OCI-LY7 (cell line): ENCODE data around the gene CDKL4. TPM values are rescaled to one million over a fixed set of nuclear protein-coding genes. Genes with fewer than 3 reads are reported as not detected.
"Not testable (repeated sequence)": the region's sequence is repeated elsewhere in the genome, so short reads cannot be mapped to it uniquely, and the experiment has no call there.

Experiments used
- BruUV-seq: library from RNA; stranded (reverse); fragments of 400-500 nt; replicated peaks from 2 replicates; lab custom pipeline; 2021; lab: Mats Ljungman, UMichigan
- CTCF ChIA-PET: fragments of 300-600 bp; sonication (Branson Sonifier 250); formaldehyde crosslinking; loops from one replicate; lab custom pipeline; 2022; ENCODE audit warnings: antibody characterized with exemption; ENCODE audit not compliant: unreplicated experiment; lab: Charles Lee
- POLR2A ChIA-PET: fragments of 300-600 bp; sonication (Branson Sonifier 250); formaldehyde crosslinking; loops from one replicate; lab custom pipeline; 2022; ENCODE audit warnings: antibody characterized with exemption; lab: Charles Lee
- DNase-seq: peaks from one replicate; pipeline ENCODE4 v3.0.0-alpha.2; 2015; ENCODE audit warnings: low spot score
- H2AFZ ChIP-seq: fragments of 200-600 bp; sonication (generic), shearing (Covaris generic); 2 replicates; pipeline ENCODE4 v1.6.1; 2014; ENCODE audit warnings: mild to moderate bottlenecking, antibody characterized with exemption, low read length, moderate library complexity
- H3K27ac ChIP-seq: fragments of 200-600 bp; sonication (generic); 2 replicates; pipeline ENCODE4 v1.5.1; 2014; ENCODE audit warnings: mixed run types, low read depth, mild to moderate bottlenecking, moderate library complexity, low read length, inconsistent platforms; ENCODE audit not compliant: poor library complexity, severe bottlenecking
- H3K36me3 ChIP-seq: fragments of 200-600 bp; sonication (generic); 2 replicates; pipeline ENCODE4 v1.6.1; 2014; ENCODE audit warnings: mild to moderate bottlenecking, antibody characterized with exemption, low read length, moderate library complexity, mixed read lengths; ENCODE audit not compliant: insufficient read depth
- H3K4me1 ChIP-seq: fragments of 200-600 bp; sonication (generic); 2 replicates; pipeline ENCODE4 v1.5.1; 2014; ENCODE audit warnings: mild to moderate bottlenecking, low read length; ENCODE audit not compliant: insufficient read depth, poor library complexity, severe bottlenecking
- H3K4me2 ChIP-seq: fragments of 200-600 bp; sonication (generic); 2 replicates; pipeline ENCODE4 v1.6.1; 2014; ENCODE audit warnings: mild to moderate bottlenecking, low read length
- H3K4me3 ChIP-seq: fragments of 200-600 bp; sonication (generic); 2 replicates; pipeline ENCODE4 v1.5.1; 2014; ENCODE audit warnings: mild to moderate bottlenecking, low read depth, low read length; ENCODE audit not compliant: poor library complexity, severe bottlenecking
- H3K79me2 ChIP-seq: fragments of 200-600 bp; sonication (generic); 2 replicates; pipeline ENCODE4 v1.6.1; 2016; ENCODE audit warnings: low read depth, mild to moderate bottlenecking, low read length, moderate library complexity, mixed read lengths; ENCODE audit not compliant: insufficient read depth
- H3K9me2 ChIP-seq: fragments of 200-600 bp; sonication (generic); 2 replicates; pipeline ENCODE4 v1.6.1; 2016; ENCODE audit warnings: mild to moderate bottlenecking, low read length, mixed read lengths; ENCODE audit not compliant: insufficient read depth
- H3K9me3 ChIP-seq: fragments of 200-600 bp; sonication (generic); 2 replicates; pipeline ENCODE4 v1.6.1; 2014; ENCODE audit warnings: mild to moderate bottlenecking, mixed run types, low read length, mixed read lengths
- H4K20me1 ChIP-seq: fragments of 200-600 bp; sonication (generic); 2 replicates; pipeline ENCODE4 v1.6.1; 2014; ENCODE audit warnings: mild to moderate bottlenecking, antibody characterized with exemption, low read length, moderate library complexity, mixed read lengths; ENCODE audit not compliant: insufficient read depth
- EZH2phosphoT487 ChIP-seq: fragments of 200-600 bp; sonication (generic); IDR thresholded peaks from 2 replicates; pipeline ENCODE4 v1.6.1; 2018; ENCODE audit warnings: low read depth, borderline replicate concordance, mild to moderate bottlenecking, mixed run types, antibody characterized with exemption, low read length, moderate library complexity, mixed read lengths
- intact Hi-C: fragments of 100-400 bp; cut with micrococcal nuclease; formaldehyde crosslinking; loops from one replicate; pipeline ENCODE4 v1.10.0; 2022; ENCODE audit not compliant: unreplicated experiment
- total RNA-seq, 2 experiments: library from RNA; depleted of rRNA in 1 of 2; stranded (reverse); fragments of >200 nt in 1 of 2; shearing (Covaris generic) in 1 of 2; gene quantifications; 2 replicates each; pipeline ENCODE4 v1.2.3, GENCODE V29; 2014 to 2022
- TF ChIP-seq, protein P1 (sequence below): fragments of 200-600 bp; sonication (generic); conservative IDR thresholded peaks from 2 replicates; pipeline ENCODE4 v1.5.1; 2014; ENCODE audit warnings: mild to moderate bottlenecking, antibody characterized with exemption, low read length, moderate library complexity, mixed read lengths

The CDKL4 gene
- total RNA-seq, 2 experiments from 2014 or later, result not detected

DNA sequence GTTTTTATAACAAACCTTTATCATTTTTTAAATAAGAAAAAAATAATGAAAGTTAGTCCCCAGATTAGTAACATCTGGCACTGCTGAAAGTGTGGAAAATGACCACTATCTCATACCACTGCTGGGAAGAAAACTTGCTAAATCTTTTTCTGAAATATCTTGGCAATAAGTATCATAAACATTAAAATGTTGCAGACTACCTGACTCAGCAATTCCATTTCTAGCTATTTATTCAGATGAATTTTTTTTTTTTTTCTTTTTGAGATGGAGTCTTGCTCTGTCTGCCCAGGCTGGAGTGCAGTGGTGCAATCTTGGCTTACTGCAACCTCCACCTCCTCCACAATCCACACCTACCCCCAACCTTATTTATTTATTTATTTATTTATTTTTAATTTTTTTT lies 87.7 kb downstream of the CDKL4 start:
- POLR2A ChIA-PET, result no interaction called here
- no peak overlapping the region for H3K4me3 ChIP-seq
- no peaks in the 10 kb centered on the region for H3K9me3 ChIP-seq
- H3K4me1 ChIP-seq, result no peaks in the 10 kb centered on the region
- DNase-seq, result no peak
- no peak overlapping the region for H3K4me2 ChIP-seq
- CTCF ChIA-PET, result no interaction called here
- H4K20me1 ChIP-seq, result no peaks in the 10 kb centered on the region
- H3K9me2 ChIP-seq, result no peaks in the 10 kb centered on the region
- H2AFZ ChIP-seq, result no peak overlapping the region
- no peak overlapping the region for H3K27ac ChIP-seq
- intact Hi-C loops, result no loop called here
- no peak for TF ChIP-seq EZH2phosphoT487
- TF ChIP-seq, protein P1, sequence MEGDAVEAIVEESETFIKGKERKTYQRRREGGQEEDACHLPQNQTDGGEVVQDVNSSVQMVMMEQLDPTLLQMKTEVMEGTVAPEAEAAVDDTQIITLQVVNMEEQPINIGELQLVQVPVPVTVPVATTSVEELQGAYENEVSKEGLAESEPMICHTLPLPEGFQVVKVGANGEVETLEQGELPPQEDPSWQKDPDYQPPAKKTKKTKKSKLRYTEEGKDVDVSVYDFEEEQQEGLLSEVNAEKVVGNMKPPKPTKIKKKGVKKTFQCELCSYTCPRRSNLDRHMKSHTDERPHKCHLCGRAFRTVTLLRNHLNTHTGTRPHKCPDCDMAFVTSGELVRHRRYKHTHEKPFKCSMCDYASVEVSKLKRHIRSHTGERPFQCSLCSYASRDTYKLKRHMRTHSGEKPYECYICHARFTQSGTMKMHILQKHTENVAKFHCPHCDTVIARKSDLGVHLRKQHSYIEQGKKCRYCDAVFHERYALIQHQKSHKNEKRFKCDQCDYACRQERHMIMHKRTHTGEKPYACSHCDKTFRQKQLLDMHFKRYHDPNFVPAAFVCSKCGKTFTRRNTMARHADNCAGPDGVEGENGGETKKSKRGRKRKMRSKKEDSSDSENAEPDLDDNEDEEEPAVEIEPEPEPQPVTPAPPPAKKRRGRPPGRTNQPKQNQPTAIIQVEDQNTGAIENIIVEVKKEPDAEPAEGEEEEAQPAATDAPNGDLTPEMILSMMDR, result no peak
- BruUV-seq, result no TSS peak
- no peaks in the 10 kb centered on the region for H3K36me3 ChIP-seq
- H3K79me2 ChIP-seq, result no peaks in the 10 kb centered on the region

DNA sequence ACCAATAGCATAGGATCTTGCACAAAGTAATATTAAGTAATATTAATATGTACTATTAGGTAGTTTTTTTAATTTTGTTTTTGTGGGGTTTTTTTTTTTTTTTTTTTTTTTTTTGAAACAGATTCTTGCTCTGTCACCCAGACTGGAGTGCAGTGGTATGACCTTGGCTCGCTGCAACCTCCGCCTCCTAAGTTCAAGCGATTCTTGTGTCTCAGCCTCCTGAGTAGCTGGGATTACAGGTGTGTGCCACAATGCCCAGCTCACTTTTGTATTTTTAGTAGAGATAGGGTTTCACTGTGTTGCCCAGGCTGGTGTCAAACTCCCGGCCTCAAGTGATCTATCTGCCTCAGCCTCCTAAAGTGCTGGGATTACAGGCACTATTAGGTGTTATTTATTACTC lies 88.2 kb downstream of the CDKL4 start:
- CTCF ChIA-PET, H3K79me2 ChIP-seq, H3K9me3 ChIP-seq, BruUV-seq, H3K9me2 ChIP-seq, DNase-seq, H2AFZ ChIP-seq, H4K20me1 ChIP-seq, H3K4me2 ChIP-seq, H3K4me3 ChIP-seq, intact Hi-C loops, H3K36me3 ChIP-seq, H3K27ac ChIP-seq, H3K4me1 ChIP-seq: not testable (repeated sequence)
- POLR2A ChIA-PET, result interaction anchor here (0.5 to 0.6 kb wide), 2 partner anchors 10 to 152 kb away, joined by 3 to 4 read pairs; no protein-coding TSS in a partner anchor

DNA sequence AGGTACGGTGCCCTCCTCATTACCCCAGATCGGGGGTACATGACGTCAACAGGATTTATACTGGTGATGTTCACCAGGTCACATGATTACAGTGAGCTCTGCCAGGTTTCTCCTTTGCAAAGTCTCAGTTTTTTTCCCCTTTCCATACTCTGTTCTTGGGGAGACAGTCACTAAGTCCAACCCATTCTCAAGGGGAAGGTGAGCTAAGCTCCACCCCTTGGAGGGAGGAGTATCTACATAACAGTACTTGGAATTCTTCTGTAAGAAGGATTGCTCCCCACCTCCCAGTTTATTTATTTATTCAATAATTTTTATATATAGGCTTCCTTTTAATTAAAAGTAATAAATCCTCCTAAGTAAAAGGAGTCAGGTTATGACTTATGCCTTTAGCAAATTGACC lies 88.8 kb downstream of the CDKL4 start:
- CTCF ChIA-PET, result no interaction called here
- Histone ChIP-seq H3K79me2 (no peaks in the 10 kb centered on the region), H3K9me3 (no peaks in the 10 kb centered on the region), H3K4me1 (no peaks in the 10 kb centered on the region), H3K9me2 (no peaks in the 10 kb centered on the region), H2AFZ (no peak overlapping the region), H3K4me2 (no peak overlapping the region), H3K4me3 (no peak overlapping the region), H4K20me1 (no peaks in the 10 kb centered on the region), H3K27ac (no peak overlapping the region), H3K36me3 (no peaks in the 10 kb centered on the region)
- TF ChIP-seq, protein P1, result no peak
- TF ChIP-seq EZH2phosphoT487, result no peak
- intact Hi-C loops, result no loop called here
- no TSS peak for BruUV-seq
- POLR2A ChIA-PET, result no interaction called here
- no peak for DNase-seq
